Transverse colon (tissue), 4 donors: ENCODE measurements around the gene PRKAR1A. TPM values are rescaled to one million over a fixed set of nuclear protein-coding genes. Genes with fewer than 3 reads are reported as not detected.

ENCODE experiments used
- DNase-seq: peaks from one replicate; pipeline ENCODE4 v3.0.0-alpha.2; 2019
- H3K27ac ChIP-seq, 4 donors: fragments of 200-600 bp; sonication (generic); 2 replicates each; pipeline ENCODE4 v1.5.1; 2016 to 2018; ENCODE audit warnings: inconsistent platforms in 4 of 4
- H3K27me3 ChIP-seq: fragments of 200-600 bp; sonication (generic); 2 replicates; pipeline ENCODE4 v1.5.1; 2017; ENCODE audit warnings: inconsistent platforms
- H3K36me3 ChIP-seq, 4 donors: fragments of 200-600 bp; sonication (generic); 2 replicates each; pipeline ENCODE4 v1.5.1; 2017 to 2019; ENCODE audit warnings: inconsistent platforms in 4 of 4
- H3K4me1 ChIP-seq, 4 donors: fragments of 200-600 bp; sonication (generic); 2 replicates each; pipeline ENCODE4 v1.5.1; 2017 to 2020; ENCODE audit warnings: inconsistent platforms in 4 of 4
- H3K4me3 ChIP-seq, 4 donors: fragments of 200-600 bp; sonication (generic); 1 replicate in 1 of 4; 2 replicates in 3 of 4; pipeline versions ENCODE4 v1.5.1 to v1.6.1; 2017 to 2019; ENCODE audit warnings: inconsistent platforms in 4 of 4
- H3K9me3 ChIP-seq, 2 donors: fragments of 200-600 bp; sonication (generic); 2 replicates each; pipeline ENCODE4 v1.5.1; 2017 to 2019; ENCODE audit warnings: inconsistent platforms in 2 of 2
- EP300 ChIP-seq: sonication (generic); formaldehyde crosslinking; IDR thresholded peaks from one replicate; pipeline ENCODE4 v1.6.1; 2017; ENCODE audit warnings: antibody characterized with exemption, low read depth
- POLR2A ChIP-seq: fragments of 450-650 bp; IDR thresholded peaks from one replicate; pipeline ENCODE4 v1.6.1; 2016; ENCODE audit warnings: antibody characterized with exemption, mild to moderate bottlenecking, moderate library complexity
- POLR2AphosphoS5 ChIP-seq, 3 donors: sonication (generic); formaldehyde crosslinking; IDR thresholded peaks; one replicate each; pipeline ENCODE4 v1.6.1; 2016; ENCODE audit warnings: antibody characterized with exemption in 3 of 3
- WGBS, 2 donors: methylation state at CpG; one replicate each; pipeline ENCODE4 v1.1.5; 2018; ENCODE audit warnings: low coverage in 1 of 2; 5-methylcytosine and 5-hydroxymethylcytosine counted together
- in situ Hi-C, 4 donors: fragments of 200-750 bp; cut with MboI; loops; one replicate each; pipeline versions ENCODE4 v1.15.0 to v1.15.1; 2017; ENCODE audit warnings: low sequenced_read_pairs in 3 of 4, low pct_ligation_motif_present in 1 of 4, low pct_unique_long_range_greater_than_20kb in 1 of 4
- intact Hi-C: fragments of 100-400 bp; cut with DNase I; formaldehyde crosslinking; loops from one replicate; pipeline ENCODE4 v1.15.1; 2023; ENCODE audit warnings: low total_unique reads
- total RNA-seq, 4 donors: library from RNA; depleted of rRNA; stranded (reverse); fragments of >200 nt; gene quantifications; one replicate each; pipeline ENCODE4 v1.1.0, GENCODE V29; 2016
- TF ChIP-seq, protein P1 (sequence below), 5 experiments: fragments of 200-600 bp in 3 of 5; fragments of 450-650 bp in 2 of 5; sonication (generic) in 3 of 5; IDR thresholded peaks; 1 replicate in 2 of 5; 2 replicates in 3 of 5; pipeline ENCODE4 v1.5.1; 2016 to 2017; ENCODE audit warnings: antibody characterized with exemption in 5 of 5, inconsistent platforms in 3 of 5, mild to moderate bottlenecking in 2 of 5, moderate library complexity in 1 of 5

Gene PRKAR1A
- total RNA-seq, 4 donors from 2014 or later: 93.9 to 223 (median 160) TPM

DNA sequence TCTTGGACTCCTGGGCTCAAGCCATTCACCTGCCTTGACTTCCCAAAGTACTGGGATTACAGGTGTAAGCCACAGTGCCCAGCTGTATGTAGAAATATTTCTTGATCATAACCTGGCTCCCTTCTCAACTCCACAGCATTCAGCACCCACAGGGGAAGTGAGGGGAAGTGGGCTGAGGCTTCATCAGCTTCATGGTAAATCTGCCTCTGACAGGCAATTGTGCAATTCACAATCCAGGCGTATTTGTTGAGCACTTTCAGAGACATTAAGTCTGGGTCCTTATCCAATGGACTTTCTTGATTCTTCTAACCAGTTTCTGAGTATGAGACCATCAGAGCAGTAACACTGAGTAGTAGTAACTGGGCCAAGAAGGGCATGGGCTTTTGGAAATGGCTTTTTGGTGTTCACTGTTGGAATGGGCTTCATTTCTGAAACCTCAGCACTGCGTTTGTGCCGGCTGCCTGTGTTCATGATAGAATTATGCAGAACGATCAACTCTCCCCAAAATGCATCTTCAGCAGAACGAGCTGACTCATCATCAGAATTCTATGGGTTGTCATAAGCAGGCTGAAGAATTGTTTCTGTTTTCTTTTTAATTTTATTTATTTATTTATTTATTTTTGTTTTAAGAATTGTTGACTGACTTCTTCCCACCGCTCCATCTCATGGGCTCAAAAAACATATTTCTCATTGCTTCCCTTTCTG lies 60.1 kb downstream of the PRKAR1A start:
- no peak for TF ChIP-seq POLR2AphosphoS5 (IDR thresholded peaks at IDR 0.05)
- TF ChIP-seq, protein P1, sequence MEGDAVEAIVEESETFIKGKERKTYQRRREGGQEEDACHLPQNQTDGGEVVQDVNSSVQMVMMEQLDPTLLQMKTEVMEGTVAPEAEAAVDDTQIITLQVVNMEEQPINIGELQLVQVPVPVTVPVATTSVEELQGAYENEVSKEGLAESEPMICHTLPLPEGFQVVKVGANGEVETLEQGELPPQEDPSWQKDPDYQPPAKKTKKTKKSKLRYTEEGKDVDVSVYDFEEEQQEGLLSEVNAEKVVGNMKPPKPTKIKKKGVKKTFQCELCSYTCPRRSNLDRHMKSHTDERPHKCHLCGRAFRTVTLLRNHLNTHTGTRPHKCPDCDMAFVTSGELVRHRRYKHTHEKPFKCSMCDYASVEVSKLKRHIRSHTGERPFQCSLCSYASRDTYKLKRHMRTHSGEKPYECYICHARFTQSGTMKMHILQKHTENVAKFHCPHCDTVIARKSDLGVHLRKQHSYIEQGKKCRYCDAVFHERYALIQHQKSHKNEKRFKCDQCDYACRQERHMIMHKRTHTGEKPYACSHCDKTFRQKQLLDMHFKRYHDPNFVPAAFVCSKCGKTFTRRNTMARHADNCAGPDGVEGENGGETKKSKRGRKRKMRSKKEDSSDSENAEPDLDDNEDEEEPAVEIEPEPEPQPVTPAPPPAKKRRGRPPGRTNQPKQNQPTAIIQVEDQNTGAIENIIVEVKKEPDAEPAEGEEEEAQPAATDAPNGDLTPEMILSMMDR (IDR thresholded peaks at IDR 0.05): no peak
- TF ChIP-seq POLR2A: no peak
- no peak for TF ChIP-seq EP300
- H3K27ac ChIP-seq: no peak overlapping the region
- in situ Hi-C loops (no loop called here), intact Hi-C loops (no loop called here)
- no peak overlapping the region for H3K4me3 ChIP-seq
- 75 to 85% methylated on average over 1 to 6 of the region's 6 CpGs for WGBS, 2 donors
- no peaks in the 10 kb centered on the region for H3K9me3 ChIP-seq
- H3K36me3 ChIP-seq: no peaks in the 10 kb centered on the region
- H3K27me3 ChIP-seq: no peaks in the 10 kb centered on the region
- DNase-seq: peak; percentile 11
- H3K4me1 ChIP-seq: peaks cover 0 to under 1% (median 0%) of the 10 kb centered on the region in 4 donors

DNA sequence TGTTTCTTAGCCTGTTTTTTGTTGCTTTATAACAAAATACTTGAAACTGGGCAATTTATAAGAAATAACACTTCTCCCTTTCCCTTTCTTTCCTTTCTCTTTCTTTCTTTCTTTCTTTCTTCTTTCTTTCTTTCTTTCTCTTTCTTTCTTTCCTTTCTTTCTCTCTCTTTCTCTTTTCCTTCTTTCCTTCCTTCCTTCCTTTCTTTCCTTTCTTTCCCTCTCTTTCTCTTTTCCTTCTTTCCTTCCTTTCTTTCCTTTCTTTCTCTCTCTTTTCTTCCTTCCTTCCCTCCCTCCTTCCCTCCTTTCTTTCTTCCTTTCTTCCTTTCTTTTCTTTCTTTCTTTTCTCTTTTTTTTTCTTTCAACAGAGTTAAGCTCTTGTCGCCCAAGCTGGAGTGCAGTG lies 61.1 kb downstream of the PRKAR1A start:
- in situ Hi-C loops: no loop called here
- no peak overlapping the region for H3K27ac ChIP-seq
- no peaks in the 10 kb centered on the region for H3K36me3 ChIP-seq
- peaks cover 0 to 6% (median 0%) of the 10 kb centered on the region in 4 donors for H3K4me1 ChIP-seq
- intact Hi-C loops: no loop called here
- WGBS, 2 donors: 92 to 100% methylated on average over 1 of the region's 1 CpG
- DNase-seq: no peak
- H3K27me3 ChIP-seq: no peaks in the 10 kb centered on the region
- TF ChIP-seq, protein P1 (IDR thresholded peaks at IDR 0.05): no peak
- TF ChIP-seq POLR2A: no peak
- TF ChIP-seq POLR2AphosphoS5 (IDR thresholded peaks at IDR 0.05): no peak
- TF ChIP-seq EP300: no peak
- H3K4me3 ChIP-seq: no peak overlapping the region
- H3K9me3 ChIP-seq: no peaks in the 10 kb centered on the region

DNA sequence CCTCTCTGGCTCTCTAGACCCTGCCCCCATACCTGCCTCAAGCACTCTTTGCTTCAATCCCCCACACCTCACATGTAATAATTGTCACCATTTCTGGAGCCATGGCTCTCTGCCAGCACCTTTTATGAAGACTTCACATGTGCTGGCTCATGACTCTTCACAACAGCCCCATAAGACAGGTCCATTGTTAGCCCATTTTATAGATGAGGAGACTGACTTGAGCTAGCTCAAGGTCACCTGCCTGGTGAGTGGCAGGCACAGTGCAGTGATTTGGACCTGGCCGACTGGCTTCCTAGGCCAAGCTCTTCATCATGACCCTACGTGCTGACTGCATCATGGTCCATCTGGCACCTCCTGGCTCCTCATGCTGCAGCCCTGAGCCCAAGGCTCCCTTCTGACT lies 63.9 kb downstream of the PRKAR1A start:
- WGBS, 2 donors: 100% methylated on average over 2 of the region's 2 CpGs; no CpG with 5 or more reads in 1 of the 2 donors
- H3K36me3 ChIP-seq: no peaks in the 10 kb centered on the region
- no peaks in the 10 kb centered on the region for H3K9me3 ChIP-seq
- intact Hi-C loops (no loop called here), in situ Hi-C loops (no loop called here)
- H3K27me3 ChIP-seq: no peaks in the 10 kb centered on the region
- TF ChIP-seq, protein P1 (IDR thresholded peaks at IDR 0.05): no peak
- no peak for TF ChIP-seq EP300
- TF ChIP-seq POLR2A: no peak
- no peak for TF ChIP-seq POLR2AphosphoS5 (IDR thresholded peaks at IDR 0.05)
- H3K27ac ChIP-seq: no peak overlapping the region
- DNase-seq: no peak
- peaks cover 0 to 6% (median 0%) of the 10 kb centered on the region in 4 donors for H3K4me1 ChIP-seq
- H3K4me3 ChIP-seq: no peak overlapping the region

DNA sequence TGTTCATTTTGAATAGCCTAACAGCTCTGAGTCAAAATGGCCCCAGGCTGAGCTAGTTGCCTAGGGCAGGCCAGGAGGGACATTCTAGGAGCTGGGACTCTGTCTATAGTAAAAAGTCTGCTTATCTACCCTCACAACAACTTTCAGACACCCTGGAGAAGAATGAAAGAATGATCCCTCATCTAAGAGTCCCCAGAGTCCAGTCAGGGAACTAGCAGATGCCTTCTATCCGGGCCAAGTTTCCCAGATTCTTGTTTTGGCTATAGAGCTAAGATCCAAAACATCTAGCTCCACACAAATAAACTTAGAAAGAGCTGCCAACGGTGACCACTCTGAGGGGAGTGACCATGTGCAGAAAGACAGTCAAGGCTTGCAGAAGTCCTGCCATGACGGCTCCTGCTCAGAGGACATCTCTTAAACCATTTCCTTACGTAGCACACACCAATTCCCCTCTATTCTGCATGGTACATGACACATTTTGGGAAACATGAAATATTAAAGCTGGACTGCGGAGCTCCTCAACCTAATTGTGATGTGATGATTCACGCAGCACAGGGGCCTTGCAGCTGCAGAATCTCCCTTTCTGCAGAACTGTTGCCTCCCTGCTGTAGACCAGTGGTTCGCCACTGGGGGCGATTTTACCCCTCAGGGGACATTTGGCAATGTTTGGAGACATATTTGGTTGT lies 64.7 kb downstream of the PRKAR1A start:
- H3K4me3 ChIP-seq: no peak overlapping the region
- H3K27me3 ChIP-seq: no peaks in the 10 kb centered on the region
- H3K4me1 ChIP-seq: peaks cover 0 to 6% (median 0%) of the 10 kb centered on the region in 4 donors
- H3K27ac ChIP-seq: peak overlapping the region in 2 of 4 donors; percentile 11 to 32
- H3K36me3 ChIP-seq: no peaks in the 10 kb centered on the region
- DNase-seq: no peak
- WGBS, 2 donors: 73% methylated on average over 8 of the region's 8 CpGs; no CpG with 5 or more reads in 1 of the 2 donors
- intact Hi-C loops: no loop called here
- TF ChIP-seq POLR2AphosphoS5 (IDR thresholded peaks at IDR 0.05) (peak in 1 of 3 donors; percentile 40), EP300 (no peak)
- H3K9me3 ChIP-seq: no peaks in the 10 kb centered on the region
- in situ Hi-C loops: no loop called here
